A673 (cell line): ENCODE results near the gene OBP2A.

Experiments used
- CTCF ChIP-seq: fragments of 300-800, 200-600 bp; sonication (generic); conservative IDR thresholded peaks from 2 replicates; pipeline ENCODE4 v1.5.1; 2017; ENCODE audit warnings: low read depth, mild to moderate bottlenecking, antibody characterized with exemption, low read length, moderate library complexity, mixed read lengths
- EZH2 ChIP-seq: fragments of 200-600 bp; sonication (generic); IDR thresholded peaks from 2 replicates; pipeline ENCODE4 v1.6.1; 2017; ENCODE audit warnings: borderline replicate concordance, low read depth, mild to moderate bottlenecking, mixed read lengths, antibody characterized with exemption, low read length; ENCODE audit not compliant: poor library complexity, severe bottlenecking

- TF ChIP-seq EZH2 (no peak), CTCF (no peak)
Observed at GRCh38 chr9:135580664-135581380, 34.9 kb downstream of the OBP2A start.
